IMR-90 (cell line): Measurements from ENCODE around the gene OR2L2. TPM values are rescaled to one million over a fixed set of nuclear protein-coding genes. Genes with fewer than 3 reads are reported as not detected.

Experiments
- ATAC-seq: fragments of 200-7000 bp; cut with Tn5 transposase; 2 replicates; pipeline ENCODE4 v1.9.1; 2020; ENCODE audit warnings: low read depth, mild to moderate bottlenecking, moderate library complexity
- BruUV-seq: library from RNA; stranded (reverse); fragments of 400-500 nt; replicated peaks from 2 replicates; lab custom pipeline; 2021; lab: Mats Ljungman, UMichigan
- CTCF ChIA-PET: fragments of 300-600 bp; formaldehyde crosslinking; extraction: SDS; loops from one replicate; lab custom pipeline; 2021; ENCODE audit warnings: antibody characterized with exemption; lab: Yijun Ruan, JAX
- POLR2A ChIA-PET: fragments of 300-600 bp; sonication (Branson Sonifier 250); formaldehyde crosslinking; loops from one replicate; lab custom pipeline; 2022; ENCODE audit warnings: antibody characterized with exemption; ENCODE audit not compliant: unreplicated experiment; lab: Charles Lee
- DNase-seq: peaks from one replicate; pipeline ENCODE4 v3.0.0; 2013
- H2AFZ ChIP-seq: replicated peaks from 2 replicates; pipeline ENCODE3; 2013; ENCODE audit warnings: low read length, mild to moderate bottlenecking; ENCODE audit not compliant: poor library complexity
- H2AK5ac ChIP-seq: 2 replicates; pipeline ENCODE4 v1.6.1; 2013; ENCODE audit warnings: low read depth, low read length, inconsistent platforms
- H2AK9ac ChIP-seq: replicated peaks from 2 replicates; pipeline ENCODE3; 2013; ENCODE audit warnings: mild to moderate bottlenecking, low read depth, low read length, moderate library complexity; ENCODE audit not compliant: poor library complexity
- H2BK120ac ChIP-seq: 2 replicates; pipeline ENCODE4 v1.6.1; 2013; ENCODE audit warnings: low read depth, low read length, inconsistent platforms
- H2BK15ac ChIP-seq: 3 replicates; pipeline ENCODE4 v1.6.1; 2013; ENCODE audit warnings: low read depth, low read length, inconsistent platforms
- H2BK20ac ChIP-seq: 2 replicates; pipeline ENCODE4 v1.6.1; 2013; ENCODE audit warnings: low read depth, mild to moderate bottlenecking, inconsistent platforms, low read length, moderate library complexity
- H2BK5ac ChIP-seq: 2 replicates; pipeline ENCODE4 v1.6.1; 2013; ENCODE audit warnings: mild to moderate bottlenecking, low read depth, low read length, inconsistent platforms; ENCODE audit not compliant: poor library complexity, severe bottlenecking
- H3K14ac ChIP-seq: replicated peaks from 2 replicates; pipeline ENCODE4 v1.6.1; 2013; ENCODE audit warnings: low read depth, low read length, inconsistent platforms
- H3K18ac ChIP-seq: 2 replicates; pipeline ENCODE4 v1.6.1; 2013; ENCODE audit warnings: low read depth, low read length, control low read depth
- H3K23ac ChIP-seq: 2 replicates; pipeline ENCODE4 v1.6.1; 2013; ENCODE audit warnings: low read depth, low read length, inconsistent platforms
- H3K27ac ChIP-seq: 2 replicates; pipeline ENCODE4 v1.5.1; 2013; ENCODE audit warnings: mild to moderate bottlenecking, control low read depth, low read length; ENCODE audit not compliant: insufficient read depth
- H3K27me3 ChIP-seq: 2 replicates; pipeline ENCODE4 v1.6.1; 2013; ENCODE audit warnings: low read length; ENCODE audit not compliant: control insufficient read depth, insufficient read depth
- H3K36me3 ChIP-seq: 2 replicates; pipeline ENCODE4 v1.6.1; 2013; ENCODE audit warnings: low read length, mixed read lengths; ENCODE audit not compliant: control insufficient read depth, insufficient read depth
- H3K4ac ChIP-seq: 2 replicates; pipeline ENCODE4 v1.6.1; 2013; ENCODE audit warnings: low read depth, low read length, inconsistent platforms
- H3K4me1 ChIP-seq: 2 replicates; pipeline ENCODE4 v1.6.1; 2013; ENCODE audit warnings: low read length, mixed read lengths; ENCODE audit not compliant: control insufficient read depth, insufficient read depth
- H3K4me2 ChIP-seq: 2 replicates; pipeline ENCODE4 v1.6.1; 2013; ENCODE audit warnings: low read depth, mild to moderate bottlenecking, control low read depth, low read length, moderate library complexity
- H3K4me3 ChIP-seq: 2 replicates; pipeline ENCODE4 v1.5.1; 2013; ENCODE audit warnings: low read depth, mild to moderate bottlenecking, control low read depth, low read length, moderate library complexity; ENCODE audit not compliant: insufficient read depth
- H3K56ac ChIP-seq: 2 replicates; pipeline ENCODE4 v1.6.1; 2013; ENCODE audit warnings: low read length, inconsistent platforms; ENCODE audit not compliant: insufficient read depth; ENCODE audit errors: extremely low read depth
- H3K79me1 ChIP-seq, 2 experiments: 2 replicates each; pipeline ENCODE4 v1.6.1; 2013; ENCODE audit warnings: low read length in 2 of 2, inconsistent platforms in 1 of 2, low read depth in 1 of 2
- H3K9ac ChIP-seq: 2 replicates; pipeline ENCODE4 v1.6.1; 2013; ENCODE audit warnings: low read depth, low read length, control low read depth
- H3K9me1 ChIP-seq: 2 replicates; pipeline ENCODE4 v1.6.1; 2013; ENCODE audit warnings: low read length, inconsistent platforms; ENCODE audit not compliant: insufficient read depth
- H3K9me3 ChIP-seq: 2 replicates; pipeline ENCODE4 v1.6.1; 2013; ENCODE audit warnings: low read length; ENCODE audit not compliant: control insufficient read depth, insufficient read depth
- H4K20me1 ChIP-seq: 2 replicates; pipeline ENCODE4 v1.6.1; 2013; ENCODE audit warnings: low read length, inconsistent platforms; ENCODE audit not compliant: insufficient read depth
- H4K5ac ChIP-seq: 2 replicates; pipeline ENCODE4 v1.6.1; 2013; ENCODE audit warnings: mild to moderate bottlenecking, low read depth, low read length, control low read depth
- H4K8ac ChIP-seq, 2 experiments: 2 replicates each; pipeline ENCODE4 v1.6.1; 2013; ENCODE audit warnings: low read depth in 2 of 2, low read length in 2 of 2, control low read depth in 1 of 2, inconsistent platforms in 1 of 2
- H4K91ac ChIP-seq: 2 replicates; pipeline ENCODE4 v1.6.1; 2013; ENCODE audit warnings: low read depth, low read length, inconsistent platforms; ENCODE audit not compliant: insufficient read depth
- RAD21 ChIP-seq: IDR thresholded peaks from 2 replicates; pipeline ENCODE4 v1.6.1; 2012; ENCODE audit warnings: low read length, improper control_type of control experiment
- RCOR1 ChIP-seq: IDR thresholded peaks from 2 replicates; pipeline ENCODE4 v1.6.1; 2012; ENCODE audit warnings: mild to moderate bottlenecking, low read length, improper control_type of control experiment; ENCODE audit not compliant: insufficient replicate concordance
- WGBS, 2 experiments: methylation state at CpG; one replicate each; pipeline versions ENCODE4 v1.1.5 to v1.1.7; 2013; ENCODE audit warnings: missing lambda C conversion rate in 2 of 2; ENCODE audit not compliant: insufficient read length in 1 of 2; ENCODE audit errors: extremely low coverage in 2 of 2; 5-methylcytosine and 5-hydroxymethylcytosine counted together
- dilution Hi-C: fragments of 300-500 bp; cut with HindIII; formaldehyde crosslinking; loops from one replicate; pipeline ENCODE4 v1.14.3; 2018; ENCODE audit warnings: low sequenced_read_pairs; ENCODE audit not compliant: unreplicated experiment
- in situ Hi-C: fragments of 300-500 bp; cut with MboI; formaldehyde crosslinking; loops from 3 replicates; pipeline ENCODE4 v1.14.3; 2019; ENCODE audit warnings: low sequenced_read_pairs, inconsistent platforms, mixed read lengths
- intact Hi-C: fragments of 100-400 bp; cut with micrococcal nuclease; formaldehyde crosslinking; loops from 2 replicates; pipeline ENCODE4 v1.10.0; 2022
- polyA plus RNA-seq, 3 experiments: library from polyadenylated mRNA; depleted of rRNA; stranded (reverse); fragments of >200 nt; gene quantifications; 2 replicates each; pipeline ENCODE4 v1.2.3, GENCODE V29; 2012; ENCODE audit warnings: low replicate concordance in 1 of 3
- total RNA-seq: library from RNA; depleted of rRNA; stranded (reverse); fragments of >200 nt; gene quantifications from 2 replicates; pipeline ENCODE4 v1.2.3, GENCODE V29; 2012

The OR2L2 gene
- total and polyA plus RNA-seq, 2 of the 4 experiments (the other 2 are of a cell fraction): not detected

DNA sequence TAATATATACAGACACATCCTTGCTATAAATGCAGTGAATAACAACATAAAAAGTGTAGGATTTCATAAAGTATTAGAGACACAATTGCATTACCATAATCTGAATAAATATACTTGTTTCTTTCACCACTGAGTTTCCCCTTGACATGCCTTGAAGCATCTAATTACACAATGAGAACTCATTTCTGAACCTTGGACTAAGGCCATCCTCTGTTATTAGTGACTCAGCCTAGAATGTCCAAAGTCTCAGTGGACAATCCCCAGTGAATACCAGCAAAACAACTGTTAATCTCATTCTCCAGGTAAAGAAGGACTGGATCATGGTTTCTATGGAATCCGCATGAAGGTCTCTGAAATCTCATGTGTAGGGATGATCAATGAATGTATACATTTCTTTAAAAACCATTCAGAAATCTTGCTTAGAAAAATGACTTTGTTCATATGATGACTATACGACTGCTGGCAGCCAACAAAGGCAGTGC, 16.6 kb upstream of the OR2L2 start, which contains the start of gene OR2L5:
OR2L5 (plus strand) TSS at position 432 of the 482 bp plus-strand sequence. CDS start 8,288 bp downstream, outside the sequence.
- no CpG with 5 or more reads among the region's 2 CpGs for WGBS, 2 experiments
- dilution Hi-C loops: no loop called here

More for the DNA sequence above, 16.6 kb upstream of the OR2L2 start, which contains the start of gene OR2L5:
- Histone ChIP-seq H2AK9ac (no peak within 1 kb of the TSS), H3K79me1 (no peaks in the 10 kb centered on the region), H3K4me1 (no peaks in the 10 kb centered on the region), H3K36me3 (no peaks in the 10 kb centered on the region), H3K4ac (no peak within 1 kb of the TSS), H3K9ac (no peak within 1 kb of the TSS), H2BK20ac (no peak within 1 kb of the TSS), H4K20me1 (no peaks in the 10 kb centered on the region), H4K8ac (no peak within 1 kb of the TSS), H3K56ac (no peak within 1 kb of the TSS), H3K9me3 (peaks cover 6% of the 10 kb centered on the region), H3K27ac (no peak within 1 kb of the TSS), H4K5ac (no peak within 1 kb of the TSS), H4K91ac (no peak within 1 kb of the TSS), H2BK5ac (no peak within 1 kb of the TSS), H3K9me1 (no peaks in the 10 kb centered on the region), H3K14ac (no peak within 1 kb of the TSS), H3K18ac (no peak within 1 kb of the TSS), H3K4me3 (no peak within 1 kb of the TSS), H2BK15ac (no peak within 1 kb of the TSS), H3K27me3 (no peaks in the 10 kb centered on the region), H2BK120ac (no peak within 1 kb of the TSS), H3K23ac (no peak within 1 kb of the TSS), H2AFZ (no peak within 1 kb of the TSS), H2AK5ac (no peak within 1 kb of the TSS), H3K4me2 (no peak within 1 kb of the TSS)
- DNase-seq (no peak), ATAC-seq (no peak)
- BruUV-seq: no TSS peak
- TF ChIP-seq RCOR1: no peak
- no peak for TF ChIP-seq RAD21
- in situ Hi-C loops: no loop called here
- CTCF ChIA-PET: no interaction called here
- intact Hi-C loops: no loop called here
- POLR2A ChIA-PET: no interaction called here
